ENCODE data around the gene B3GALNT1.

Gene B3GALNT1, protein sequence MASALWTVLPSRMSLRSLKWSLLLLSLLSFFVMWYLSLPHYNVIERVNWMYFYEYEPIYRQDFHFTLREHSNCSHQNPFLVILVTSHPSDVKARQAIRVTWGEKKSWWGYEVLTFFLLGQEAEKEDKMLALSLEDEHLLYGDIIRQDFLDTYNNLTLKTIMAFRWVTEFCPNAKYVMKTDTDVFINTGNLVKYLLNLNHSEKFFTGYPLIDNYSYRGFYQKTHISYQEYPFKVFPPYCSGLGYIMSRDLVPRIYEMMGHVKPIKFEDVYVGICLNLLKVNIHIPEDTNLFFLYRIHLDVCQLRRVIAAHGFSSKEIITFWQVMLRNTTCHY

DNA sequence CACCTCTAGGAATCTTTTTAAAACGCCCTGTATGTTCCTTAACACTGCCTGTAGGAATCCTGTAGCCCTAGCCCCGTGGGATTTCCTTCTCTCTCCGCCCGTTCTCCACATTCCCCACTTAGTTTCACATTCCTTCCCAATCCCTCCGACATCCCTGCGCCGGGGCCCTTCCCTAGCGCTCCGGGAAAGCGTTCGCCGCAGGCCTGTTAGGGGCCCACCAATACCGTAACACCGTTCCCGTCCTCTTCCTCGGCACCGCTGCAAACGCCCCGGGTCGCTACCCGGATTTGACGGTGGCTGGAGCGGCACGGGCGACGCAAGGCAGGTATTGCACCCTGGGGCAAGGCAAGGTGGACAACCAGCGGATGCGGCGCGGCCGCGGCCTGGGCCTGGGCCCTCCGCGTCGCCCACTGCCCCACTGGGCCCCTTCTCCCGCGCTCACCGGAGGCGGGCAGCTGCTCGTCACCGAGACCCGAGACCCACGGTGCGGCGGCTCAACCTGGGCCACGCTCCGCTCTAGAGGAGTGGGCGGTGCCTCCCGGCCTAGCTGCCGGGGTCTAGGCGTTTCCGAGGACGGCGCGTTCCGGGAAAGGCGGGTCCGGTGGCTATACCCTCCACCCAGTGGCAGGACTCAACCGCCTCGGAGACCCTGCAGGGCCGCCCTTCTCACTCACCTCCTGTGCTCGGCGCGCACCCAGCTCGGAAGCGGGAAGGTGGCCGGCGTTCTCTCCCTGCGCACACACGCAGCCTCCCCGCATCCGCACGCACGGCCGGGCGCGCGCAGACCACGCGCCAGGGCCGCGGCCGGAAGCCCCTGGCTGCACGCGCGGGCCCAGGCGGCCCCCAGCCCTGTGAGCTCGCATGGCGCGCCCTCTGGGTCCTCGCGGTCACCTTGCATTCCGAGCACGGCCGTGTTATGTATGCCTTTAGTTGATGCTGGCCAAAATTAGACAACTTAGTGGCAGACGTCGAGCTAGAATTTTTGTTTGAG lies at the start of gene B3GALNT1:
Gene B3GALNT1, minus strand, starts transcription at position 789 of the 991 bp plus-strand sequence. CDS start 18,595 bp downstream, outside the sequence.
- peak; percentile 83 for ATAC-seq
- TF ChIP-seq CSDC2 (CRISPR knock-in tag; IDR thresholded peaks at IDR 0.05) (no peak), OSR1 (CRISPR knock-in tag; IDR thresholded peaks at IDR 0.05) (no peak), ESRRG (CRISPR knock-in tag; IDR thresholded peaks at IDR 0.05) (no peak), ZFP30 (CRISPR knock-in tag; IDR thresholded peaks at IDR 0.05) (no peak), CSRNP3 (CRISPR knock-in tag; IDR thresholded peaks at IDR 0.05) (no peak), ZFP3 (CRISPR knock-in tag; IDR thresholded peaks at IDR 0.05) (no peak), ISL1 (CRISPR knock-in tag; IDR thresholded peaks at IDR 0.05) (no peak), PPARA (CRISPR knock-in tag; IDR thresholded peaks at IDR 0.05; ENCODE audit: borderline replicate concordance) (no peak), RARB (CRISPR knock-in tag; IDR thresholded peaks at IDR 0.05) (no peak), ZNF70 (CRISPR knock-in tag; IDR thresholded peaks at IDR 0.05) (no peak)

DNA sequence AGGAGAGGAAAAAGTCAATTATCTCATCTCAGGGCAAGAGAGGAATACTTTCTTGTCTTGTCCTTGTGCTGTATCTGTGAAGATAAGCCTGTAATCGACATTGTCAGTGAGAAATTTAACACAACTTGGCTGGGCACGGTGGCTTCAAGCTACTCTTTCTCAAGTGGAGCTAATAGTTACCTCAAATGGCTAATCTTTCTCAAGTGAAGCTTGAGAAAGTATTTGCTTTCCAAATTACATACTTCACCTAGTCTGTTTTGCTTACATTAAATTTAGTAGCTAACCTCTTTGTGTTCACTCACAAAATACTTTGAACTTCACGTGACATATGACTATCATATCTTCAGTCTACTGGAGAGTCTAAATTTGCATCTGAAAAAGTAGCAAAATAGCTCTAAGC lies 48.3 kb upstream of the B3GALNT1 start:
- TF ChIP-seq TOX (CRISPR knock-in tag; IDR thresholded peaks at IDR 0.05; ENCODE audit: borderline replicate concordance) = no peak
- no peak for TF ChIP-seq ZFP3 (CRISPR knock-in tag; IDR thresholded peaks at IDR 0.05)
- TF ChIP-seq, protein P1, sequence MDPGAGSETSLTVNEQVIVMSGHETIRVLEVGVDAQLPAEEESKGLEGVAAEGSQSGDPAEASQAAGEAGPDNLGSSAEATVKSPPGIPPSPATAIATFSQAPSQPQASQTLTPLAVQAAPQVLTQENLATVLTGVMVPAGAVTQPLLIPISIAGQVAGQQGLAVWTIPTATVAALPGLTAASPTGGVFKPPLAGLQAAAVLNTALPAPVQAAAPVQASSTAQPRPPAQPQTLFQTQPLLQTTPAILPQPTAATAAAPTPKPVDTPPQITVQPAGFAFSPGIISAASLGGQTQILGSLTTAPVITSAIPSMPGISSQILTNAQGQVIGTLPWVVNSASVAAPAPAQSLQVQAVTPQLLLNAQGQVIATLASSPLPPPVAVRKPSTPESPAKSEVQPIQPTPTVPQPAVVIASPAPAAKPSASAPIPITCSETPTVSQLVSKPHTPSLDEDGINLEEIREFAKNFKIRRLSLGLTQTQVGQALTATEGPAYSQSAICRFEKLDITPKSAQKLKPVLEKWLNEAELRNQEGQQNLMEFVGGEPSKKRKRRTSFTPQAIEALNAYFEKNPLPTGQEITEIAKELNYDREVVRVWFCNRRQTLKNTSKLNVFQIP (CRISPR knock-in tag; IDR thresholded peaks at IDR 0.05; ENCODE audit: borderline replicate concordance, low read depth) = no peak
- no peak for TF ChIP-seq OSR1 (CRISPR knock-in tag; IDR thresholded peaks at IDR 0.05)
- no peak for TF ChIP-seq TSHZ2 (CRISPR knock-in tag; IDR thresholded peaks at IDR 0.05)
- TF ChIP-seq CREB5 (CRISPR knock-in tag; IDR thresholded peaks at IDR 0.05; ENCODE audit: low read depth) = no peak
- no peak for TF ChIP-seq ARNTL (CRISPR knock-in tag; IDR thresholded peaks at IDR 0.05; ENCODE audit: borderline replicate concordance, low read depth)
- no peak for TF ChIP-seq ESRRG (CRISPR knock-in tag; IDR thresholded peaks at IDR 0.05)
- TF ChIP-seq TCF4 (CRISPR knock-in tag; IDR thresholded peaks at IDR 0.05; ENCODE audit: borderline replicate concordance) = no peak
- TF ChIP-seq ZNF8 (CRISPR knock-in tag; IDR thresholded peaks at IDR 0.05) = no peak
- no peak for TF ChIP-seq CSRNP3 (CRISPR knock-in tag; IDR thresholded peaks at IDR 0.05)
- TF ChIP-seq ZFP30 (CRISPR knock-in tag; IDR thresholded peaks at IDR 0.05) = no peak
- no peak for TF ChIP-seq BACH2 (CRISPR knock-in tag; IDR thresholded peaks at IDR 0.05; ENCODE audit: borderline replicate concordance)
- TF ChIP-seq ZC3H10 (CRISPR knock-in tag; IDR thresholded peaks at IDR 0.05) = no peak
- no peak for TF ChIP-seq SNAI2 (CRISPR knock-in tag; IDR thresholded peaks at IDR 0.05)

More for the DNA sequence above, 48.3 kb upstream of the B3GALNT1 start:
- no peak for ATAC-seq

All from SK-N-SH treated with all-trans-retinoic acid at 6 μM for 48 hours (cell line).